HG03378 (cell line): Measurements from ENCODE around the gene SLC4A3.

Experiments used
- ATAC-seq: cut with Tn5 transposase; IDR thresholded peaks from one replicate; pipeline ENCODE4 v1.9.1; 2021; ENCODE audit warnings: mild to moderate bottlenecking, moderate library complexity; ENCODE audit not compliant: unreplicated experiment

Gene SLC4A3, protein sequence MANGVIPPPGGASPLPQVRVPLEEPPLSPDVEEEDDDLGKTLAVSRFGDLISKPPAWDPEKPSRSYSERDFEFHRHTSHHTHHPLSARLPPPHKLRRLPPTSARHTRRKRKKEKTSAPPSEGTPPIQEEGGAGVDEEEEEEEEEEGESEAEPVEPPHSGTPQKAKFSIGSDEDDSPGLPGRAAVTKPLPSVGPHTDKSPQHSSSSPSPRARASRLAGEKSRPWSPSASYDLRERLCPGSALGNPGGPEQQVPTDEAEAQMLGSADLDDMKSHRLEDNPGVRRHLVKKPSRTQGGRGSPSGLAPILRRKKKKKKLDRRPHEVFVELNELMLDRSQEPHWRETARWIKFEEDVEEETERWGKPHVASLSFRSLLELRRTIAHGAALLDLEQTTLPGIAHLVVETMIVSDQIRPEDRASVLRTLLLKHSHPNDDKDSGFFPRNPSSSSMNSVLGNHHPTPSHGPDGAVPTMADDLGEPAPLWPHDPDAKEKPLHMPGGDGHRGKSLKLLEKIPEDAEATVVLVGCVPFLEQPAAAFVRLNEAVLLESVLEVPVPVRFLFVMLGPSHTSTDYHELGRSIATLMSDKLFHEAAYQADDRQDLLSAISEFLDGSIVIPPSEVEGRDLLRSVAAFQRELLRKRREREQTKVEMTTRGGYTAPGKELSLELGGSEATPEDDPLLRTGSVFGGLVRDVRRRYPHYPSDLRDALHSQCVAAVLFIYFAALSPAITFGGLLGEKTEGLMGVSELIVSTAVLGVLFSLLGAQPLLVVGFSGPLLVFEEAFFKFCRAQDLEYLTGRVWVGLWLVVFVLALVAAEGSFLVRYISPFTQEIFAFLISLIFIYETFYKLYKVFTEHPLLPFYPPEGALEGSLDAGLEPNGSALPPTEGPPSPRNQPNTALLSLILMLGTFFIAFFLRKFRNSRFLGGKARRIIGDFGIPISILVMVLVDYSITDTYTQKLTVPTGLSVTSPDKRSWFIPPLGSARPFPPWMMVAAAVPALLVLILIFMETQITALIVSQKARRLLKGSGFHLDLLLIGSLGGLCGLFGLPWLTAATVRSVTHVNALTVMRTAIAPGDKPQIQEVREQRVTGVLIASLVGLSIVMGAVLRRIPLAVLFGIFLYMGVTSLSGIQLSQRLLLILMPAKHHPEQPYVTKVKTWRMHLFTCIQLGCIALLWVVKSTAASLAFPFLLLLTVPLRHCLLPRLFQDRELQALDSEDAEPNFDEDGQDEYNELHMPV

GRCh38 chr2:219627103-219628100, at the start of gene SLC4A3:
SLC4A3 (plus strand) TSS chr2:219627630; CDS start chr2:219627993, 363 bp downstream.
- no peak for ATAC-seq

DNA sequence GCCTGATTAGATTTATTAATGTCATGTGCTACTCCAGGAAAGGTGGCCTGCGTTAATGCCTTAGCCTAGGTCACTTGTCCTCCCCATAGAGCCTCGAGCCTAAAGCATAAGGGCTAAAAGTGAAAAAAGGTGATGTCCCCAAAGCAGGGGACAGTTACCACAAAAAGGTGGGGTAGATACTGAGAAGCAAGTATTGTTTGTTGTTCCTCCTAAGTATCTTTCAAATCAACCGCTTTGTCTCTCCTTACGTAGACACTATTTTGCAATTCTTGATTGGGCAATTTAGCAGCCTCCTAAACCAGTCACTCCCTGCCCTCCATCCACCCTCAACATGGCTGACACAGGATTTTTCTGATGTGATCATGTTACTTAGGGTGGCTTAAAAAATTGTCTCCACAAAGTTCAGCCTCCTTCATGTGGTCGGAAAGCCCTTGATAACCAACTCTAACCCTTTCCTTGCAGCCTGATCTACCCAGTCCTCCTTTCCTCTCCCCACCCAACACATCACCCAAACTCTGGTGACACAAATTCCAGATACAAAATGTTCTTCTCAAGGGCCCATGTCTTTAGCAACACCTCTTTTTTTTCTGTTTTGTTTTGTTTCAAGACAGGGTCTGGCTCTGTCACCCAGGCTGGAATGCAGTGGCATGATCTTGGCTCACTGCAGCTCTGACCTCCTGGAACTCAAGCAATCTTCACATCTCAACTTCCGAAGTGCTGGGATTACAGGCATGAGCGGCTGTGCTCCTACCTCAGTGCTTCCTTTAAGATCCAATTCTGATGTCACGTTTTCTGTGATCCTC, 48.4 kb upstream of the SLC4A3 start:
- no peak for ATAC-seq

DNA sequence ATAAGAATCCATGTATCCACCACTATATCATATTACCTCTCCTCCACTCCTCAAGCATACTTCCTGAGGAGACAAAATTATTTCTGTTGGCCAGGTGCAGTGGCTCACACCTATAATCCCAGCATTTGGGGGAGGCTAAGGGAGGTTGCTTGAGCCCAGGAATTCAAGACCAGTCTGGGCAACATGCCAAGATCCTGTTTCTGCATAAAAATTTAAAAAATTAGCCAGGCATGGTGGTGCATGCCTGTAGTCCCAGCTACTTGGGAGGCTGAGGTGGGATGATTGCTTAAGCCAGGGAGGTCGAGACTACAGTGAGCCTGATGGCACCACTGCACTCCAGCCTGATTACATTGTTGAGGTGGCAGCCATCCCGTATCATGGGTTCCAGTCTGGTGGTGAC, 46.1 kb upstream of the SLC4A3 start:
- ATAC-seq: no peak

- no peak for ATAC-seq
These were observed 36.3 kb upstream of the SLC4A3 start for GRCh38 chr2:219591091-219591490.

DNA sequence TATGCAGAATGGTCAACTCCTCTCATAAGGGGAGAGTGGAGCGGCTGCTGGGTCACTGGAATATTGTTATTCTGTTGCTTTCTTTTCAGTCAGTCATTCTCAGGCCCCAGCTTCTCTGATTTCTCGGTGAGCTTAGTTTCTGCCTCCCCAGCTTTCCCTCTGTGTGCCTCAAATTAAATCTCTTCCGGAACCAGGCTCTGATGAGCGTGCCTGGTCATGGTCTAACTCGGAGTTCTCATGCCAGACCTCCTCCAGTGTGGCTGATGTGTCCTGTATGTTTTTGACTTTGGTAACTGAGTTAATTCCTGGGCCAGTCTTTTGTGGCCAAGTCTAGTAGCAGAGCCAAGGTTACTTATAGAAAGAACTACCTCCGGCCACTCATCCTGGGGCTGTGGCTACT, 34.7 kb upstream of the SLC4A3 start:
- ATAC-seq: no peak

DNA sequence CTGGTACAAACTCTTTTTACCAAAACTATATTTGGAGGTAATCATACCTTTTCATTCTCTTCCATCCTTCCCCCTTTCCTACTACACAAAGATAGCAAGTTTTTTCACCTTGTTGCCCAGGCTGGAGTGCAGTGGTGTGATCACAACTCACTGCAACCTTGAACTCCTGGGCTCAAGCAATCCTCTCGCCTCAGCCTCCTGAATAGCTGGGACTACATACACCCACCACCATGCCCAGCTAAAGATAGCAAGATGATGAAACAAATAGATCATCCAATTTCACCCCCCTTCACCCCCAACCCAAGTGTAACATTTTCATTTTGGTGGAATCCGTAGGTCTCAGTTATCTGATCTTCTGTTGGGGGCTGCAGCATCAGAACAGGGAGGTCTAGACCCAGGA, 34.3 kb upstream of the SLC4A3 start:
- ATAC-seq: no peak

GRCh38 chr2:219595256-219595655, 32.2 kb upstream of the SLC4A3 start:
- ATAC-seq: no peak

GRCh38 chr2:219596954-219597551, 30.4 kb upstream of the SLC4A3 start:
- ATAC-seq: peak; percentile 12

- ATAC-seq: peak; percentile 83
These were observed 29.7 kb upstream of the SLC4A3 start, which contains the start of gene STK11IP for GRCh38 chr2:219597552-219598307. STK11IP (plus strand) TSS chr2:219597857; CDS start chr2:219598120, 263 bp downstream.

GRCh38 chr2:219598308-219599078, 28.9 kb upstream of the SLC4A3 start:
- ATAC-seq: no peak

GRCh38 chr2:219603771-219604170, 23.7 kb upstream of the SLC4A3 start:
- no peak for ATAC-seq

DNA sequence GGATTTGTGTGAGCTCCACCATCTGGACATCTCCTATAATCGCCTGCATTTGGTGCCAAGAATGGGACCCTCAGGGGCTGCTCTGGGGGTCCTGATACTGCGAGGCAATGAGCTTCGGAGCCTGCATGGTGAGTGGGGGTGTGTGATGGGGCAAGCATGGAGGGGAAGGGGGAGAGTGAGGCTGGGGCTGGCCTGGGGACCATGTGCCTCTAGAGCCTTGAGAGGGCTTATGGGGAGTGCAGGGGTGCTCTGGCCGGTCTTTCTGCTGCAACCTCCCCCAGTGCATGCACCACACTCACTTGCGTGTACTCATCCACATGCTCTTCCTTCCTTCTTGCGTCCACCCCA, 21.8 kb upstream of the SLC4A3 start:
- no peak for ATAC-seq

DNA sequence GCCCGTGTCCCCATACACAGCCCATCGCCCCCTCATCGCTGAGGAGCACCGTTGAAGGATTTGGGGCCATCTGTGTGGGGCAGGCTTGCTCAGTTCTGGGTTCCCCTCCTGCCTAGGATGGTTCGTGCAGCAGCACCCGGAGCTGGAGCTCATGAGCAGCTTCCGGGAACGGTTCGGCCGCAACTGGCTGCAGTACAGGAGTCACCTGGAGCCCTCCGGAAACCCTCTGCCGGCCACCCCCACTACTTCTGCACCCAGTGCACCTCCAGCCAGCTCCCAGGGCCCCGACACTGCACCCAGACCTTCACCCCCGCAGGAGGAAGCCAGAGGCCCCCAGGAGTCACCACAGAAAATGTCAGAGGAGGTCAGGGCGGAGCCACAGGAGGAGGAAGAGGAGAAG, 19.5 kb upstream of the SLC4A3 start:
- ATAC-seq: no peak

DNA sequence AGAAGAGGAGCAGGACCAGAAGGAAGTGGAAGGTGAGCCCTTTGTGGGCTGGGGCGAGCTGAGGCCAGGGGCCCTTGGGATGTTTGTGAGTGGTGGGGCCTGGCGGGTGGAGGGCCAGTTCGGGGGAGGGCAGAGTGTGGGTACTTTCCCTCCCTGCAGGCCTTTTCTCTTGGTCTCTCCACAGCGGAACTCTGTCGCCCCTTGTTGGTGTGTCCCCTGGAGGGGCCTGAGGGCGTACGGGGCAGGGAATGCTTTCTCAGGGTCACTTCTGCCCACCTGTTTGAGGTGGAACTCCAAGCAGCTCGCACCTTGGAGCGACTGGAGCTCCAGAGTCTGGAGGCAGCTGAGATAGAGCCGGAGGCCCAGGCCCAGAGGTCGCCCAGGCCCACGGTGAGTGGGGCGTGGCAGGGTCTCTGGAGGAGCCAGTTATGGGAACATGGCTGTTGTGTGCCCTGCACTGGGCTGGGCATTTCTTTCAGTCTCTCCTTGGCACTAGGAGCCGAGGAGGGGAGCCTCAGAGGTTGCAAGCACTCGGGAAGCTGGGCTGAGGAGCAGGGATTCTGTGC, 18.9 kb upstream of the SLC4A3 start:
- no peak for ATAC-seq

- ATAC-seq: no peak
These were observed 18.2 kb upstream of the SLC4A3 start for GRCh38 chr2:219609149-219609750.

GRCh38 chr2:219611306-219611705, 16.1 kb upstream of the SLC4A3 start:
- no peak for ATAC-seq
